COLO668 (cell line): ENCODE data around the gene ZNF804A.

Experiments used
- DNase-seq: peaks from one replicate; lab custom pipeline; 2025; ENCODE audit not compliant: unreplicated experiment; lab: John Stamatoyannopoulos, UW

ZNF804A gene

GRCh38 chr2:184927040-184927439 is 328.7 kb downstream of the ZNF804A start:
- no peak for DNase-seq

GRCh38 chr2:184936761-184937160 is 338.4 kb downstream of the ZNF804A start:
- DNase-seq = no peak

- no peak for DNase-seq
These were observed 340.1 kb downstream of the ZNF804A start for GRCh38 chr2:184938221-184938985.

- DNase-seq = no peak
These were observed 347.0 kb downstream of the ZNF804A start for GRCh38 chr2:184945326-184945725.

GRCh38 chr2:184945824-184946223 is 347.5 kb downstream of the ZNF804A start:
- DNase-seq = no peak

- no peak for DNase-seq
These were observed 358.5 kb downstream of the ZNF804A start for GRCh38 chr2:184956856-184957255.

- no peak for DNase-seq
These were observed 373.3 kb downstream of the ZNF804A start for GRCh38 chr2:184971546-184972068.
